OCI-LY1 (cell line): Measurements from ENCODE around the gene PRPF38B.

Experiments
- H2AFZ ChIP-seq: fragments of 200-600 bp; sonication (generic), shearing (Covaris generic); 2 replicates; pipeline ENCODE4 v1.6.0; 2014; ENCODE audit warnings: antibody characterized with exemption, mild to moderate bottlenecking, low read length
- H3F3A ChIP-seq: fragments of 200-600 bp; sonication (generic), shearing (Covaris generic); 2 replicates; pipeline ENCODE4 v1.6.0; 2014; ENCODE audit warnings: mild to moderate bottlenecking, antibody characterized with exemption, low read length, moderate library complexity; ENCODE audit not compliant: insufficient read depth
- H3K27ac ChIP-seq: fragments of 200-600 bp; sonication (generic); 2 replicates; pipeline ENCODE4 v1.5.1; 2014; ENCODE audit warnings: low read length, mixed run types, mild to moderate bottlenecking, low read depth; ENCODE audit not compliant: poor library complexity, severe bottlenecking
- H3K27me3 ChIP-seq: fragments of 200-600 bp; sonication (generic); 2 replicates; pipeline ENCODE4 v1.6.0; 2014; ENCODE audit warnings: antibody characterized with exemption, mild to moderate bottlenecking, low read length, moderate library complexity; ENCODE audit not compliant: insufficient read depth
- H3K36me3 ChIP-seq: fragments of 200-600 bp; sonication (generic); 2 replicates; pipeline ENCODE4 v1.6.1; 2014; ENCODE audit warnings: mild to moderate bottlenecking, antibody characterized with exemption, low read length, moderate library complexity, mixed read lengths; ENCODE audit not compliant: insufficient read depth
- H3K4me1 ChIP-seq: fragments of 200-600 bp; sonication (generic); 2 replicates; pipeline ENCODE4 v1.5.1; 2014; ENCODE audit warnings: mild to moderate bottlenecking, low read length, moderate library complexity; ENCODE audit not compliant: insufficient read depth, severe bottlenecking
- H3K4me2 ChIP-seq: fragments of 200-600 bp; sonication (generic), shearing (Covaris generic); 2 replicates; pipeline ENCODE4 v1.6.1; 2014; ENCODE audit warnings: low read length
- H3K4me3 ChIP-seq: fragments of 200-600 bp; sonication (generic); 2 replicates; pipeline ENCODE4 v1.5.1; 2014; ENCODE audit warnings: low read length, low read depth, mild to moderate bottlenecking, mixed read lengths; ENCODE audit not compliant: poor library complexity, severe bottlenecking
- H3K79me2 ChIP-seq: fragments of 200-600 bp; shearing (Covaris generic); 2 replicates; pipeline ENCODE4 v1.6.1; 2016; ENCODE audit warnings: mixed run types, low read length, mixed read lengths; ENCODE audit not compliant: insufficient read depth
- H3K9ac ChIP-seq: fragments of 200-600 bp; sonication (generic), shearing (Covaris generic); 2 replicates; pipeline ENCODE4 v1.6.1; 2014; ENCODE audit warnings: mild to moderate bottlenecking, low read length, mixed read lengths
- H3K9me2 ChIP-seq: fragments of 200-600 bp; sonication (generic), shearing (Covaris generic); 2 replicates; pipeline ENCODE4 v1.6.1; 2014; ENCODE audit warnings: low read depth, mild to moderate bottlenecking, low read length, mixed read lengths
- H3K9me3 ChIP-seq: fragments of 200-600 bp; shearing (Covaris generic); 2 replicates; pipeline ENCODE4 v1.6.1; 2014; ENCODE audit warnings: low read length, mixed read lengths
- H4K20me1 ChIP-seq: fragments of 200-600 bp; sonication (generic), shearing (Covaris generic); 2 replicates; pipeline ENCODE4 v1.6.0; 2016; ENCODE audit warnings: mild to moderate bottlenecking, low read length; ENCODE audit not compliant: insufficient read depth
- CTCF ChIP-seq: fragments of 200-600 bp; sonication (generic), shearing (Covaris generic); IDR thresholded peaks from 2 replicates; pipeline ENCODE4 v1.5.1; 2017; ENCODE audit warnings: mild to moderate bottlenecking, antibody characterized with exemption, low read length, moderate library complexity, mixed read lengths
- EZH2 ChIP-seq: fragments of 200-600 bp; sonication (generic), shearing (Covaris generic); IDR thresholded peaks from 2 replicates; pipeline ENCODE4 v1.8.0; 2017; ENCODE audit warnings: borderline replicate concordance, mixed run types, mild to moderate bottlenecking, antibody characterized with exemption, low read length, moderate library complexity, mixed read lengths

Gene PRPF38B

GRCh38 chr1:108732398-108732797 lies 40.3 kb downstream of the PRPF38B start:
- H3K27me3 ChIP-seq, result no peaks in the 10 kb centered on the region
- no peak for TF ChIP-seq CTCF
- no peak for TF ChIP-seq EZH2
- no peak overlapping the region for H3K27ac ChIP-seq
- H3K9me3 ChIP-seq, result no peaks in the 10 kb centered on the region
- no peak overlapping the region for H2AFZ ChIP-seq
- H3K4me3 ChIP-seq, result no peak overlapping the region
- no peaks in the 10 kb centered on the region for H3K4me1 ChIP-seq
- no peak overlapping the region for H3K9ac ChIP-seq
- no peaks in the 10 kb centered on the region for H3K36me3 ChIP-seq
- H3K4me2 ChIP-seq, result no peak overlapping the region
- no peaks in the 10 kb centered on the region for H3F3A ChIP-seq
- no peaks in the 10 kb centered on the region for H3K79me2 ChIP-seq
- H3K9me2 ChIP-seq, result no peaks in the 10 kb centered on the region
- no peaks in the 10 kb centered on the region for H4K20me1 ChIP-seq

DNA sequence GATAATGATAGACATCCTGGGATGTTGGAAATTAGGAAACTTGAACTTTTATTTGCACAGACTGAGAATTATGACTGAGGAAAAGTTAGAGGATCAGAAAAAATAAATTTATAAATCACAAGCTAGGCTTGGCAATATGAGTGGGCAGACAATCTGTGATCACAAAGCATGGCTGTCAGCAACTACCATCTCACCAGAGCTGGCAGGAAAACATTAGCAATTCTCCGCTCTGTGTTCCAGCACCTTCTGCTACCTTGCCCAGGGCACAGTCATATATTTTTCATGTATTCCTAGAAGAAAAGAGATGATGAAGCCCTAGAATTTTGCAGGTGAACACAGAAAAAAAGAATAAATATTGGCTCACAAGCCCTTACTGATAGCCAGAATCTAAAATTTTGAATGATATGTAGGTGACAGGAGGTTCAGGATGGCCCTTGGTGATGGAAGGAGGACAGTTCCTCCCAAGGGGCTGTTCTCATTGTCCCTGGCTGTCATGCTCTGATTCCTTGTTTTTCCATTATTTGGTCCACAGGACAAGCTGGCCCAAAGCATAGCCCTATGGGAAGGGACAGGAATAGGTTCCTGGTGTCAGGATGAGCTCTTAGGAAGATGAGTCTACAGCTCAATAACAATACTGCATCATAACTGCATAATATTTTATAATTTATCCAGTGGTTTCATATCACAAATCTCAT lies 42.2 kb downstream of the PRPF38B start:
- H2AFZ ChIP-seq, result no peak overlapping the region
- no peaks in the 10 kb centered on the region for H3K79me2 ChIP-seq
- no peaks in the 10 kb centered on the region for H3F3A ChIP-seq
- no peaks in the 10 kb centered on the region for H3K4me1 ChIP-seq
- H3K4me2 ChIP-seq, result no peak overlapping the region
- no peak overlapping the region for H3K9ac ChIP-seq
- H3K9me3 ChIP-seq, result no peaks in the 10 kb centered on the region
- H4K20me1 ChIP-seq, result no peaks in the 10 kb centered on the region
- no peak overlapping the region for H3K27ac ChIP-seq
- H3K4me3 ChIP-seq, result no peak overlapping the region
- no peaks in the 10 kb centered on the region for H3K9me2 ChIP-seq
- no peaks in the 10 kb centered on the region for H3K36me3 ChIP-seq
- TF ChIP-seq EZH2 (no peak), CTCF (no peak)
- H3K27me3 ChIP-seq, result no peaks in the 10 kb centered on the region

DNA sequence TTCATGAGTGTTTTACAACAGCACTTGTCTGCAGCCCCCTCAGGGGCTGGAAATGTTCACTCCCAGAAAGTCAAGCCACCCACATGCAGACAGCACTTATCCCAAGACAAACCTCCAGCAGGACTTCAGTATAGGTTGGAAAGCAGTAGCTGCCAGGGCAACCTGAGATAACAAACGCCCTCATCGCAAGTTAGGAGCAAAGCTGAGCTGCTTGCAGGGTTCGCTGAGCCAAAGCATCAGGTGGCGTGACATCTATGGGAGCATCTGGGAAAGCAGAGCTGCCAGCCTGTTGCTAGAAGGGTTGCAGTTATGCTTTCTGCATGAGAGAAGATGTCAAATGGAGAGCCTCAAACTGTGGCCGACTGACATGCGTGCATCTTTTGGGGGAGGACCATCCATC lies 50.1 kb downstream of the PRPF38B start:
- TF ChIP-seq EZH2, result no peak
- TF ChIP-seq CTCF, result no peak

More for the DNA sequence above, 50.1 kb downstream of the PRPF38B start:
- H3K79me2 ChIP-seq, result peaks cover under 1% of the 10 kb centered on the region; the same call in 1 of the 2 replicates
- H3K9me3 ChIP-seq, result no peaks in the 10 kb centered on the region
- no peak overlapping the region for H2AFZ ChIP-seq
- no peaks in the 10 kb centered on the region for H4K20me1 ChIP-seq
- H3K27me3 ChIP-seq, result no peaks in the 10 kb centered on the region
- peaks cover 4% of the 10 kb centered on the region for H3K4me1 ChIP-seq
- H3K4me2 ChIP-seq, result no peak overlapping the region
- H3K27ac ChIP-seq, result no peak overlapping the region
- no peak overlapping the region for H3K4me3 ChIP-seq
- no peak overlapping the region for H3K9ac ChIP-seq
- no peaks in the 10 kb centered on the region for H3K9me2 ChIP-seq
- no peaks in the 10 kb centered on the region for H3K36me3 ChIP-seq
- H3F3A ChIP-seq, result no peaks in the 10 kb centered on the region
